K562 (cell line): ENCODE results near the gene CMBL. TPM values are rescaled to one million over a fixed set of nuclear protein-coding genes. Genes with fewer than 3 reads are reported as not detected.

Experiments
- ATF1 ChIP-seq, 2 experiments: fragments of 450-650 bp in 1 of 2; IDR thresholded peaks; 2 replicates each; pipeline ENCODE4 v1.6.1; 2016; ENCODE audit warnings: missing compliant biosample characterization in 1 of 2, missing genetic modification characterization in 1 of 2
- CHD2 ChIP-seq: IDR thresholded peaks from 2 replicates; pipeline ENCODE4 v1.6.1; 2011; ENCODE audit warnings: low read depth, low read length
- CHD4 ChIP-seq: fragments of 200-600 bp; sonication (generic); IDR thresholded peaks from 3 replicates; pipeline ENCODE4 v1.6.1; 2012; ENCODE audit warnings: low read depth, mild to moderate bottlenecking, mixed read lengths, low read length, inconsistent platforms; ENCODE audit not compliant: insufficient read depth, insufficient replicate concordance, poor library complexity, severe bottlenecking
- DEAF1 ChIP-seq: fragments of 450-650 bp; formaldehyde crosslinking; IDR thresholded peaks from 2 replicates; pipeline ENCODE4 v1.4.0; 2020; ENCODE audit warnings: mild to moderate bottlenecking, moderate library complexity
- ELK1 ChIP-seq: sonication (generic); formaldehyde crosslinking; IDR thresholded peaks from 2 replicates; pipeline ENCODE4 v1.8.1; 2022; ENCODE audit warnings: missing genetic modification reagents
- FOXP4 ChIP-seq: sonication (generic); formaldehyde crosslinking; IDR thresholded peaks from 2 replicates; pipeline ENCODE4 v1.8.0; 2022; ENCODE audit warnings: mild to moderate bottlenecking, missing genetic modification reagents, borderline replicate concordance
- KDM5B ChIP-seq: fragments of 200-600 bp; sonication (generic); IDR thresholded peaks from 2 replicates; pipeline ENCODE4 v1.6.1; 2012; ENCODE audit warnings: low read depth, mild to moderate bottlenecking, moderate library complexity, low read length, control low read depth, inconsistent platforms; ENCODE audit not compliant: insufficient replicate concordance
- MCM3 ChIP-seq: fragments of 450-650 bp; IDR thresholded peaks from 2 replicates; pipeline ENCODE4 v1.6.1; 2016
- MTA1 ChIP-seq: fragments of 450-650 bp; IDR thresholded peaks from 2 replicates; pipeline ENCODE4 v1.6.1; 2017; ENCODE audit warnings: borderline replicate concordance
- NELFE ChIP-seq: IDR thresholded peaks from 2 replicates; pipeline ENCODE4 v1.6.1; 2011; ENCODE audit warnings: mild to moderate bottlenecking; ENCODE audit not compliant: insufficient read depth, insufficient read length
- NR1H2 ChIP-seq: sonication (generic); formaldehyde crosslinking; IDR thresholded peaks from 2 replicates; pipeline ENCODE4 v1.4.0; 2020; ENCODE audit warnings: mild to moderate bottlenecking, missing genetic modification reagents
- POU5F1 ChIP-seq: fragments of 150-350 bp; IDR thresholded peaks from 2 replicates; pipeline ENCODE4 v1.6.1; 2014; ENCODE audit warnings: borderline replicate concordance, low read length, low read depth, mild to moderate bottlenecking; ENCODE audit not compliant: partially characterized antibody
- PURB ChIP-seq: sonication (generic); formaldehyde crosslinking; IDR thresholded peaks from 2 replicates; pipeline ENCODE4 v1.9.0; 2021; ENCODE audit warnings: low read depth, mild to moderate bottlenecking, missing genetic modification reagents
- SAP30 ChIP-seq: fragments of 200-600 bp; sonication (generic); IDR thresholded peaks from 2 replicates; pipeline ENCODE4 v1.6.1; 2012; ENCODE audit warnings: borderline replicate concordance, low read depth, mild to moderate bottlenecking, moderate library complexity, low read length, control low read depth, inconsistent platforms; ENCODE audit not compliant: insufficient read depth, poor library complexity, severe bottlenecking
- U2AF1 ChIP-seq: fragments of 200-400 bp; formaldehyde crosslinking; optimal IDR thresholded peaks from 2 replicates; pipeline ENCODE3; 2017; ENCODE audit warnings: mild to moderate bottlenecking, low read depth, low read length, moderate library complexity
- ZBTB17 ChIP-seq: fragments of 450-650 bp; formaldehyde crosslinking; IDR thresholded peaks from 2 replicates; pipeline ENCODE4 v1.4.0; 2020; ENCODE audit warnings: mild to moderate bottlenecking
- ZEB2 ChIP-seq: fragments of 450-650 bp; IDR thresholded peaks from 2 replicates; pipeline ENCODE4 v1.6.1; 2016
- ZNF274 ChIP-seq: IDR thresholded peaks from 2 replicates; pipeline ENCODE4 v1.6.1; 2011; ENCODE audit warnings: low read depth, mild to moderate bottlenecking, low read length, moderate library complexity, borderline replicate concordance
- ZNF436 ChIP-seq: fragments of 250-450, 450-650 bp; sonication (Bioruptor Pico); formaldehyde crosslinking; IDR thresholded peaks from 2 replicates; pipeline ENCODE4 v1.7.0; 2020; ENCODE audit warnings: mild to moderate bottlenecking
- ZNF740 ChIP-seq, 3 experiments: fragments of 200-800 bp in 1 of 3; sonication (Bioruptor generic) in 1 of 3; sonication (generic) in 1 of 3; formaldehyde crosslinking in 1 of 3; IDR thresholded peaks; 2 replicates each; pipeline versions ENCODE4 v1.6.1 to v1.8.0; 2016 to 2022; ENCODE audit warnings: mild to moderate bottlenecking in 2 of 3, missing compliant biosample characterization in 2 of 3, missing genetic modification characterization in 2 of 3, missing genetic modification reagents in 1 of 3
- polyA plus RNA-seq, 8 experiments: library from polyadenylated mRNA; depleted of rRNA in 4 of 8; stranded (reverse) in 5 of 8; unstranded in 3 of 8; fragments of >200 nt; fragmentation: Nextera tagmentation in 2 of 8; fragmentation: Illumina TruSeq in 1 of 8; extraction: Ambion mirVana in 2 of 8; extraction: Trizol in 1 of 8; gene quantifications; 2 replicates each; pipeline versions ENCODE4 v1.2.1 to v1.2.3, GENCODE V29; 2011 to 2014; ENCODE audit warnings: inconsistent platforms in 1 of 8, missing spikeins in 1 of 8
- total RNA-seq, 7 experiments: library from RNA; depleted of rRNA in 6 of 7; stranded (reverse); fragments of >200 nt in 6 of 7; fragmentation: Illumina TruSeq in 2 of 7; extraction: Trizol in 2 of 7; gene quantifications; 2 replicates each; pipeline versions ENCODE4 v1.2.1 to v1.2.3, GENCODE V29; 2011 to 2021; ENCODE audit warnings: low replicate concordance in 1 of 7

CMBL gene
- total and polyA plus RNA-seq, 9 of the 15 experiments (the other 6 are each of a cell fraction or from before 2014, with no cell fraction given): 22.6 to 192 (median 71.1) TPM

GRCh38 chr5:10249948-10250805 lies 57.5 kb downstream of the CMBL start, which contains the start of gene CCT5 (continued):
- TF ChIP-seq POU5F1 (no peak), KDM5B (peak; percentile 93), ZEB2 (no peak), ZNF274 (no peak), SAP30 (peak; percentile 92), MCM3 (no peak), ATF1 (CRISPR knock-in tag; IDR thresholded peaks at IDR 0.05) (no peak), ATF1 (tag; IDR thresholded peaks at IDR 0.05) (peak; percentile 30; the same call in 1 of the 2 replicates), U2AF1 (no peak), CHD4 (no peak), ZBTB17 (CRISPR knock-in tag) (peak; percentile 55; the same call in 1 of the 2 replicates), NELFE (no peak), NR1H2 (no peak), DEAF1 (CRISPR knock-in tag) (no peak), ZNF740 (CRISPR knock-in tag; IDR thresholded peaks at IDR 0.05) (peak; percentile 46; the same call in 1 of the 2 replicates), ZNF740 (tag; IDR thresholded peaks at IDR 0.05) (no peak), CHD2 (no peak; the same call in 1 of the 2 replicates), FOXP4 (CRISPR knock-in tag) (peak; percentile 70; the same call in 1 of the 2 replicates), ZNF436 (CRISPR knock-in tag) (no peak), ELK1 (CRISPR knock-in tag) (no peak), MTA1 (no peak), PURB (CRISPR knock-in tag) (no peak)
